GM23338 (cell line): Measurements from ENCODE around the gene ZSCAN1.

Source experiments
- EZH2 ChIP-seq: fragments of 200-600 bp; sonication (generic); IDR thresholded peaks from one replicate; pipeline ENCODE4 v1.8.0; 2017; ENCODE audit warnings: antibody characterized with exemption, mild to moderate bottlenecking, low read depth; ENCODE audit not compliant: unreplicated experiment
- EZH2phosphoT487 ChIP-seq: fragments of 200-600 bp; sonication (generic); IDR thresholded peaks from one replicate; pipeline ENCODE4 v1.8.1; 2018; ENCODE audit warnings: antibody characterized with exemption; ENCODE audit not compliant: unreplicated experiment
- TF ChIP-seq, protein P1 (sequence below), 2 experiments: fragments of 200-600 bp in 1 of 2; sonication (generic) in 1 of 2; conservative IDR thresholded peaks; 2 replicates each; pipeline versions ENCODE4 v1.5.1 to v1.6.1; 2016 to 2017; ENCODE audit warnings: antibody characterized with exemption in 2 of 2, low read depth in 2 of 2, mild to moderate bottlenecking in 2 of 2, moderate library complexity in 1 of 2

DNA sequence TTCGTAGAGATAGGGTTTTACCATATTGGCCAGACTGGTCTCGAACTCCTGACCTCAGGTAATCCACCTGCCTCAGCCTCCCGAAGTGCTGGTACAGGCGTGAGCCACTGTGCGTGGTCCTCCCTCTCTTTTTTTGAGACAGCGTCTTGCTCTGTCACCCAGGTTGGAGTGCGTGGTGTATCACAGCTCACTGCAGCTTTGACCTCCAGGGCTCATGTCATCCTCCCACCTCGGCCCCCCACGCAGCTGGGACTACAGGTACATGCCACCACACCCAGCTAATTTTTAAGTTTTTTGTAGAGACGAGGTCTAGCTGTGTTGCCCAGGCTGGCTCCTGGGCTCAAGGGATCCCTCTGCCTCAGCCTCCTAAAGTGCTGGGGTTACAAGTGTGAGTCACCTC, 46.0 kb downstream of the ZSCAN1 start:
- TF ChIP-seq EZH2 (no peak), EZH2phosphoT487 (no peak)
- TF ChIP-seq, protein P1, sequence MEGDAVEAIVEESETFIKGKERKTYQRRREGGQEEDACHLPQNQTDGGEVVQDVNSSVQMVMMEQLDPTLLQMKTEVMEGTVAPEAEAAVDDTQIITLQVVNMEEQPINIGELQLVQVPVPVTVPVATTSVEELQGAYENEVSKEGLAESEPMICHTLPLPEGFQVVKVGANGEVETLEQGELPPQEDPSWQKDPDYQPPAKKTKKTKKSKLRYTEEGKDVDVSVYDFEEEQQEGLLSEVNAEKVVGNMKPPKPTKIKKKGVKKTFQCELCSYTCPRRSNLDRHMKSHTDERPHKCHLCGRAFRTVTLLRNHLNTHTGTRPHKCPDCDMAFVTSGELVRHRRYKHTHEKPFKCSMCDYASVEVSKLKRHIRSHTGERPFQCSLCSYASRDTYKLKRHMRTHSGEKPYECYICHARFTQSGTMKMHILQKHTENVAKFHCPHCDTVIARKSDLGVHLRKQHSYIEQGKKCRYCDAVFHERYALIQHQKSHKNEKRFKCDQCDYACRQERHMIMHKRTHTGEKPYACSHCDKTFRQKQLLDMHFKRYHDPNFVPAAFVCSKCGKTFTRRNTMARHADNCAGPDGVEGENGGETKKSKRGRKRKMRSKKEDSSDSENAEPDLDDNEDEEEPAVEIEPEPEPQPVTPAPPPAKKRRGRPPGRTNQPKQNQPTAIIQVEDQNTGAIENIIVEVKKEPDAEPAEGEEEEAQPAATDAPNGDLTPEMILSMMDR (conservative IDR thresholded peaks at IDR 0.05; ENCODE audit: low read depth in 2 of 2) = no peak
